ENCODE data around the gene RAPH1. TPM values are rescaled to one million over a fixed set of nuclear protein-coding genes. Genes with fewer than 3 reads are reported as not detected.
"Not testable (repeated sequence)": the region's sequence is repeated elsewhere in the genome, so short reads cannot be mapped to it uniquely, and the experiment has no call there.

The RAPH1 gene
- total RNA-seq, 2 experiments from 2014 or later, result 0.16 to 0.73 TPM

GRCh38 chr2:203565076-203565475 is 30.0 kb upstream of the RAPH1 start:
- CTCF ChIA-PET, result no interaction called here
- Mint-ChIP-seq H3K36me3 (no peaks in the 10 kb centered on the region), H3K9me3 (ENCODE audit: low read depth) (no peaks in the 10 kb centered on the region), H3K4me3 (no peak overlapping the region), H3K4me1 (peaks cover 5% of the 10 kb centered on the region), H3K27ac (no peak overlapping the region), H3K27me3 (peaks cover 32% of the 10 kb centered on the region)
- DNase-seq, result no peak
- ATAC-seq, result no peak

GRCh38 chr2:203562268-203562667 is 27.2 kb upstream of the RAPH1 start:
- no peak for DNase-seq
- no peak for ATAC-seq
- H3K9me3 Mint-ChIP-seq (ENCODE audit: low read depth), result no peaks in the 10 kb centered on the region
- no peak overlapping the region for H3K4me3 Mint-ChIP-seq
- H3K4me1 Mint-ChIP-seq, result no peaks in the 10 kb centered on the region
- H3K36me3 Mint-ChIP-seq, result no peaks in the 10 kb centered on the region
- CTCF ChIA-PET, result no interaction called here
- no peak overlapping the region for H3K27ac Mint-ChIP-seq
- peaks cover 22% of the 10 kb centered on the region for H3K27me3 Mint-ChIP-seq

- DNase-seq, result no peak
- Mint-ChIP-seq H3K27ac (no peak overlapping the region), H3K9me3 (ENCODE audit: low read depth) (no peaks in the 10 kb centered on the region), H3K4me1 (no peaks in the 10 kb centered on the region), H3K4me3 (no peak overlapping the region), H3K36me3 (no peaks in the 10 kb centered on the region), H3K27me3 (peaks cover 17% of the 10 kb centered on the region)
- CTCF ChIA-PET, result interaction anchor here (1.5 kb wide), 1 partner anchor 93 kb away, joined by 3 read pairs; no protein-coding TSS in a partner anchor
- ATAC-seq, result no peak
Measured at GRCh38 chr2:203559641-203560040, 24.5 kb upstream of the RAPH1 start.

GRCh38 chr2:203553784-203554183 is 18.7 kb upstream of the RAPH1 start:
- ATAC-seq (no peak), DNase-seq (no peak)
- Mint-ChIP-seq H3K36me3 (no peaks in the 10 kb centered on the region), H3K9me3 (ENCODE audit: low read depth) (no peaks in the 10 kb centered on the region), H3K4me1 (peaks cover 2% of the 10 kb centered on the region), H3K27ac (no peak overlapping the region), H3K4me3 (no peak overlapping the region), H3K27me3 (peaks cover 8% of the 10 kb centered on the region)
- CTCF ChIA-PET, result interaction anchor here (0.7 kb wide), 1 partner anchor 140 kb away, joined by 3 read pairs; no protein-coding TSS in a partner anchor

GRCh38 chr2:203551778-203552177 is 16.7 kb upstream of the RAPH1 start:
- Mint-ChIP-seq H3K4me3 (no peak overlapping the region), H3K9me3 (ENCODE audit: low read depth) (no peaks in the 10 kb centered on the region), H3K4me1 (peaks cover 10% of the 10 kb centered on the region), H3K36me3 (no peaks in the 10 kb centered on the region), H3K27me3 (peaks cover 10% of the 10 kb centered on the region), H3K27ac (no peak overlapping the region)
- ATAC-seq, result no peak
- CTCF ChIA-PET, result no interaction called here
- DNase-seq, result no peak

GRCh38 chr2:203550266-203550665 is 15.2 kb upstream of the RAPH1 start:
- no peaks in the 10 kb centered on the region for H3K36me3 Mint-ChIP-seq
- CTCF ChIA-PET, result interaction anchor here (1.1 kb wide), 1 partner anchor 10 kb away, joined by 3 read pairs; no protein-coding TSS in a partner anchor
- no peaks in the 10 kb centered on the region for H3K9me3 Mint-ChIP-seq (ENCODE audit: low read depth)
- no peak overlapping the region for H3K27ac Mint-ChIP-seq
- H3K4me3 Mint-ChIP-seq, result no peak overlapping the region
- no peak for DNase-seq
- H3K27me3 Mint-ChIP-seq, result peaks cover 10% of the 10 kb centered on the region
- H3K4me1 Mint-ChIP-seq, result peaks cover 10% of the 10 kb centered on the region
- no peak for ATAC-seq

GRCh38 chr2:203549406-203549805 is 14.3 kb upstream of the RAPH1 start:
- no peaks in the 10 kb centered on the region for H3K36me3 Mint-ChIP-seq
- H3K4me3 Mint-ChIP-seq, result no peak overlapping the region
- no peak for DNase-seq
- no peak overlapping the region for H3K27ac Mint-ChIP-seq
- no peaks in the 10 kb centered on the region for H3K9me3 Mint-ChIP-seq (ENCODE audit: low read depth)
- peaks cover 10% of the 10 kb centered on the region for H3K4me1 Mint-ChIP-seq
- ATAC-seq, result no peak
- CTCF ChIA-PET, result no interaction called here
- peaks cover 15% of the 10 kb centered on the region for H3K27me3 Mint-ChIP-seq

- H3K36me3 Mint-ChIP-seq, result no peaks in the 10 kb centered on the region
- H3K4me3 Mint-ChIP-seq, result no peak overlapping the region
- H3K4me1 Mint-ChIP-seq, result peaks cover 10% of the 10 kb centered on the region
- H3K27me3 Mint-ChIP-seq, result peaks cover 17% of the 10 kb centered on the region
- ATAC-seq (no peak), DNase-seq (no peak)
- H3K9me3 Mint-ChIP-seq (ENCODE audit: low read depth), result no peaks in the 10 kb centered on the region
- H3K27ac Mint-ChIP-seq, result no peak overlapping the region
- CTCF ChIA-PET, result no interaction called here
Measured at GRCh38 chr2:203548887-203549286, 13.8 kb upstream of the RAPH1 start.

- ATAC-seq (no peak), DNase-seq (no peak)
- H3K36me3 Mint-ChIP-seq, result no peaks in the 10 kb centered on the region
- no peak overlapping the region for H3K27ac Mint-ChIP-seq
- no peak overlapping the region for H3K4me3 Mint-ChIP-seq
- peaks cover 10% of the 10 kb centered on the region for H3K4me1 Mint-ChIP-seq
- no peaks in the 10 kb centered on the region for H3K9me3 Mint-ChIP-seq (ENCODE audit: low read depth)
- peaks cover 19% of the 10 kb centered on the region for H3K27me3 Mint-ChIP-seq
- CTCF ChIA-PET, result no interaction called here
Measured at GRCh38 chr2:203547356-203547755, 12.3 kb upstream of the RAPH1 start.

- Mint-ChIP-seq H3K27ac (no peak overlapping the region), H3K4me3 (no peak overlapping the region), H3K36me3 (no peaks in the 10 kb centered on the region), H3K9me3 (ENCODE audit: low read depth) (no peaks in the 10 kb centered on the region), H3K4me1 (peaks cover 10% of the 10 kb centered on the region), H3K27me3 (peaks cover 22% of the 10 kb centered on the region)
- DNase-seq, result no peak
- ATAC-seq, result no peak
- CTCF ChIA-PET, result no interaction called here
Measured at GRCh38 chr2:203544402-203544801, 9.3 kb upstream of the RAPH1 start.

- H3K4me1 Mint-ChIP-seq, result peaks cover 8% of the 10 kb centered on the region
- no peaks in the 10 kb centered on the region for H3K36me3 Mint-ChIP-seq
- ATAC-seq (no peak), DNase-seq (no peak)
- H3K27me3 Mint-ChIP-seq, result peaks cover 26% of the 10 kb centered on the region
- no peak overlapping the region for H3K4me3 Mint-ChIP-seq
- CTCF ChIA-PET, result no interaction called here
- H3K9me3 Mint-ChIP-seq (ENCODE audit: low read depth), result no peaks in the 10 kb centered on the region
- no peak overlapping the region for H3K27ac Mint-ChIP-seq
Measured at GRCh38 chr2:203543898-203544328, 8.8 kb upstream of the RAPH1 start.

- Mint-ChIP-seq H3K27me3 (peaks cover 50% of the 10 kb centered on the region), H3K36me3 (peaks cover 11% of the 10 kb centered on the region)
- not testable (repeated sequence) for H3K4me3 Mint-ChIP-seq; DNase-seq; ATAC-seq; H3K4me1 Mint-ChIP-seq; H3K27ac Mint-ChIP-seq; H3K9me3 Mint-ChIP-seq (ENCODE audit: low read depth)
- CTCF ChIA-PET, result interaction anchor here (1.0 kb wide), 1 partner anchor 10 kb away, joined by 3 read pairs; no protein-coding TSS in a partner anchor
Measured at GRCh38 chr2:203540598-203540997, 5.5 kb upstream of the RAPH1 start.

- peaks cover 11% of the 10 kb centered on the region for H3K36me3 Mint-ChIP-seq
- ATAC-seq, CTCF ChIA-PET: not testable (repeated sequence)
Measured at GRCh38 chr2:203538237-203538636, 3.1 kb upstream of the RAPH1 start.

GRCh38 chr2:203536586-203536951 is 1.5 kb upstream of the RAPH1 start:
- peak overlapping the region; percentile 23 for H3K4me3 Mint-ChIP-seq

More at GRCh38 chr2:203538237-203538636, 3.1 kb upstream of the RAPH1 start:
- peaks cover 13% of the 10 kb centered on the region for H3K4me1 Mint-ChIP-seq
- H3K9me3 Mint-ChIP-seq (ENCODE audit: low read depth); H3K27ac Mint-ChIP-seq; DNase-seq; H3K4me3 Mint-ChIP-seq: not testable (repeated sequence)
- H3K27me3 Mint-ChIP-seq, result peaks cover 57% of the 10 kb centered on the region

More at GRCh38 chr2:203536586-203536951, 1.5 kb upstream of the RAPH1 start:
- not testable (repeated sequence) for DNase-seq; H3K27ac Mint-ChIP-seq; H3K9me3 Mint-ChIP-seq (ENCODE audit: low read depth); ATAC-seq
- H3K4me1 Mint-ChIP-seq, result peaks cover 13% of the 10 kb centered on the region
- CTCF ChIA-PET, result interaction anchor here (0.6 kb wide), 2 partner anchors 43 to 338 kb away, joined by 3 read pairs; no protein-coding TSS in a partner anchor
- peaks cover 71% of the 10 kb centered on the region for H3K27me3 Mint-ChIP-seq
- H3K36me3 Mint-ChIP-seq, result peaks cover 11% of the 10 kb centered on the region
